22Rv1 (cell line): Measurements from ENCODE around the gene TMTC2.

Experiments
- CTCF ChIP-seq: fragments of 450-650 bp; IDR thresholded peaks from 2 replicates; pipeline ENCODE4 v1.5.1; 2017; ENCODE audit warnings: mild to moderate bottlenecking
- ZFX ChIP-seq: fragments of 450-650 bp; IDR thresholded peaks from 2 replicates; pipeline ENCODE4 v1.6.1; 2017; ENCODE audit warnings: antibody characterized with exemption, borderline replicate concordance

GRCh38 chr12:82857911-82858533, 171.3 kb downstream of the TMTC2 start:
- TF ChIP-seq CTCF (no peak), ZFX (no peak)
